ENCODE results near the gene LETM1. TPM values are rescaled to one million over a fixed set of nuclear protein-coding genes. Genes with fewer than 3 reads are reported as not detected.

Gene LETM1
- total RNA-seq, 1 experiment from 2014 or later: 106 TPM

DNA sequence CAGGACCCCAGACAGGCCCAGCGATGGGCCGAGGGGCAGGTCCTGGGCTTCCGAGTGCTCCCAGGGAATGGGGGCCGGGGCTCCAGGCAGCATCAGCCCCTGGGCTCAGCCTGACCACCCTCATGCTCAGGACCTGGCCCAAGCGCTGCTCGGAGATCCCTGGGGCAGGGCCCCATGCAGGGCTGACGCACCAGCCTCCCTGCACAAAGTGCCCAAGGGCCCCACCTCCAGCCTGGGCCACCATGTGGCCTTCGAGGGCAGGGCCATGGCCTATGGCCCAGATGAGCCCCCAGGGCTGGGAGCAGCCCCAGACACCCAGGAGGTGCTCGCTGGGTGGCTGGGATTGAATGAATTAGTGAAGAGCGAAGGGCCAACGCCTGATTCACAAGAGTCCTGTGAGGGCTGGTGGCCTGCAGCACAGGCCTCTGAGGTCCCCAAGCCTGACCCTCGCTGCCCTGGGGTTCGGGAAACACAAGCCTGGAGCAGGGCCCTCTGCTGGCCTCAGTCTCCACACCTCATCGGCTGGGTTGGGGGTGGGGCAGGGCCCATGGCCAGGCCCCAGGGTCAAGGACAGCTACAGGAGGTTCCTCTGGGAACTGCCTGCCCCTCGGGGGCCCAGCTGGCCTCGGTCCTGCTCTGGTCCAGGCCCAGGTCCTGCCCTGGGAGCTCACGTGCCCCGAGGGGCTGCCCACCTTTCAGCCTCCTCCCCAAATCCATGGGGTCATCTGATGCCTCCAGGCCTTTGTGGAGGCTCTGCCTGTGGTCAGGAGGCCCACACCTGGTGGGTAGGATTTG is 76.2 kb downstream of the LETM1 start:
- DNase-seq (ENCODE audit: low spot score): no peak

- no peak for DNase-seq (ENCODE audit: low spot score)
These were observed 77.1 kb downstream of the LETM1 start for GRCh38 chr4:1778642-1779392.

- DNase-seq (ENCODE audit: low spot score): no peak
These were observed 77.9 kb downstream of the LETM1 start for GRCh38 chr4:1777822-1778641.

- no peak for DNase-seq (ENCODE audit: low spot score)
These were observed 79.3 kb downstream of the LETM1 start for GRCh38 chr4:1776521-1777161.

DNA sequence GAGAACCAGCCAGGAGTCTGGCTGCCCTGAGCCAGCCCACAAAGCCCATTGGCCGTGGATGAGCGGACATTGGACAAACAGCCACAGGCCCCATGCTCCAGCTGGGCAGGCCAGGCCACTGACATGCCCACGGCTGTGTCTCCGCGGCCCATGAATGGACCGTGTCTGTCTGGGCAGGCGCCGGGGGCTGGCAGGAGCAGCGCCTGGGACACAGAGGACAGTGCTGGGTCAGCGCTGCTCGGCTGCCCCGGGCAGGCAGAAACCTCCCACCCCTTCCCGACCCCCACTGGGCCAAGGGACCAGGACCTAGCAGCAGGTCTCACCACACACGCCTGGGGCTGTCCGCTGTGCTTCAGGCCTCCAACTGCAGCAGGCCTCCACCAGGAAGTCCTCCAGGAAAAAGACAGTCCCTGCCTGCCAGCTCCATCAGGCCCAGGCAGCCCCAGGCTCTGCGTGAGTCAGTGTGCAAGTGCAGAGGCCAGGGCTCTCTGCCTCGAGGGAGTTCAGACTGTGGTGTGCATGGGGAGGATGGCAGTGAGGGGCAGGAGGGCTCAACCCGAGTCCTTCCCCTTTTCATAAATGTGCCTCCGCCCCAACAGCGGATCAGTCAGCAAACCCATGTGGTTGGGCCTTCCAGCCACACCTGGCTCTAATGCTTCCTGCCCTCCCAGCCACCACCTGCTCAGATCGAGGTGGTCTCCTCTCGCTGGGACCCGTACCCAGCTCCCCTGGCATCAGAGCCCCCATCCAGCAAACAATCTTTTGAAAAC is 80.0 kb downstream of the LETM1 start:
- no peak for DNase-seq (ENCODE audit: low spot score)

- DNase-seq (ENCODE audit: low spot score): no peak
These were observed 82.2 kb downstream of the LETM1 start for GRCh38 chr4:1773754-1774153.

DNA sequence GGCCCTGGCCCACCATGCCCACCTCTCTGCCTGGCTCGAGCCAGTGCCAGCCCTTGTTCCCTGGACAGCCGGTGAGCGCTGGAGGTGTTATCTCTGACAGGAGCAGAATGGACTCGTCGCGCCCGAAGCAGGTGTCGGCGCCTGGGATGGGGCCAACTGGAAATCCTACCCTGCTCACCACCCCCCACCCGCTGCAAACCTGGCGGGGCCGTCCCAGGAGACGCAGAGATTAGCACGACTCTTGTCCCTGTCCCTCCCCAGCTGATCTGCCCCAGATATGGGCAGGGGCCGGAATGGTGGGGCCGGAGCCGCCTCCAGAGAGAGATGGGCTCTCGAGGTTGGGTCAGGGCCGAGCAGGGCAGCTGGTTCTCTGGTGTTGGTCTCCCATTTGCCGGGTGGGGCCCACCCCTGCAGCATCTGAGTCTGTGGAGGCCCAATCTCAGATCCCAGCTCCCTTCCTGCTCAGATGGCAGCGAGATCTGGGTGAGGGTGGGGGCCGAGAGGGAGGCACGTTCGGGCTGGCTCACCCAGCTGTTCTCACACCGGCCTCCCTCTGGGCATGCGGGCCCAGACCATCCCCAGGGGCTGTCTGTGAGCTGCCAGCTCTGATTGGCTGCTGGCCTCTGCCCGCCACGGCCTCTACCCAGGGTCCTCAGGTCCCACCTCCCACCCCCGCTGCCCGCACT is 83.0 kb downstream of the LETM1 start:
- no peak for DNase-seq (ENCODE audit: low spot score)

GRCh38 chr4:1771555-1772305 is 84.2 kb downstream of the LETM1 start:
- DNase-seq (ENCODE audit: low spot score): no peak

DNA sequence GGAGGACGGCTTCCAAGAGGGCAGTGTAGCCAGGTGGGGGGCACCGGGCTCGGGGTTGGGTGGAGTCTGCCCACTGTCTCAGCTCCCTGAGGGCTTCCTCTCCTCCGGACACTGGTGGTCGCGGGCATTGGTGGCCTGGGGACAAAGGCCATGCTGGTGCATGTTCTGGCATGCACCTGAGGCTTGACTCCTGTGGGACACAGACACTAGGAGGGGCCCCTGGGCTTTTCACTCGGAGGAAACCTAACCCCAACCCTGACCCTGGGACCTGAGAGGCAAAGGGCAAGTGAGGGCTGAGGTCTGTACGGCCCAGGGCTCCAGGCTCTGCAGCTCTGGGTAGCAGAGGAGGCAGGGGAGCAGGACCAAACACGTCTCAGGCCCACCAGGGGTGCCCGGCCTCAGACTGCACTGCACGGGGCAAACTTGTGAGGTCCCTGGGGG is 85.1 kb downstream of the LETM1 start:
- no peak for DNase-seq (ENCODE audit: low spot score)

GRCh38 chr4:1770245-1770644 is 85.7 kb downstream of the LETM1 start:
- no peak for DNase-seq (ENCODE audit: low spot score)

- DNase-seq (ENCODE audit: low spot score): no peak
These were observed 86.3 kb downstream of the LETM1 start for GRCh38 chr4:1769692-1770091.

DNA sequence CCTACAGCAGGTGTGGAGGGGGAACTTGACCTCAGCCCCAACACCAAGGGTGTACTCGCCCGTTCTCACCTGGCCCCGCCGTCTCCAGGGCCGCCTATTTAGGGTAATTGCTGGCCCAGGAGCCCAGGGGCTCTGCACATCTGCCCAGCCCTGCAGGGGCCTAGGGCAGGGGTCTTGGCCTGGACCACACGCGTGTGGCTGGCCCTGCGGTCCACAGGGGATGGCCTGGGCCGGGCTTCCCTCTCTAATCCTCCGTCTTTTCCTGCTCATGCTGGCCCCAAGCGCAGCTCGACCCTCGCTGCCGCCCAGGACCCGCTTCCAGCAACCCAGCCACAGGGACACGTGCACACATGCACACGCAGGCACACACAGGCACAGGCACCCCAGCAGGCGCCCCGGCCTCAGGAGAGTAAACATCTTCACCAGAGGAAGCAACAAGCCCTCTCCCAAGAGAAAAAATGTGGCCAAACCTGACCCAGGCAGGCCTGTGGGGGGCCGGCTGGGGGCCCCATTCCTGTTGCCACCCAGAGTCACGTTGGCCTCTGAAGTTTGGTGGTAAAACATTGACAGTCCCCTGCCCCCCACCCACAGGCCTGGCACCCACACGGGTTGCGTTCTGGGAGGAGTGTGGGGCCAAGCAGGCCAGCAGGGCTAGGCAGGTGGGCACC is 87.5 kb downstream of the LETM1 start:
- DNase-seq (ENCODE audit: low spot score): no peak

- DNase-seq (ENCODE audit: low spot score): peak; percentile 41
These were observed 88.1 kb downstream of the LETM1 start for GRCh38 chr4:1767770-1768366.

- DNase-seq (ENCODE audit: low spot score): no peak
These were observed 88.7 kb downstream of the LETM1 start for GRCh38 chr4:1767061-1767769.

GRCh38 chr4:1766106-1767060 is 89.6 kb downstream of the LETM1 start:
- DNase-seq (ENCODE audit: low spot score): peak; percentile 43

- DNase-seq (ENCODE audit: low spot score): no peak
These were observed 90.4 kb downstream of the LETM1 start for GRCh38 chr4:1765409-1766072.
